ENCODE results near the gene XKR7. TPM values are rescaled to one million over a fixed set of nuclear protein-coding genes. Genes with fewer than 3 reads are reported as not detected.

The XKR7 gene
- total and polyA plus RNA-seq, 2 donors (not counting 3 experiments of a cell fraction or from before 2014, with no cell fraction given), result 0.04 TPM; not detected in 1

GRCh38 chr20:31930779-31931178, 37.2 kb upstream of the XKR7 start:
- H3K27ac ChIP-seq (ENCODE audit: insufficient read depth, low read depth, low read length), result no peak overlapping the region
- H3K36me3 ChIP-seq (ENCODE audit: control insufficient read depth in 2 of 2, extremely low read depth in 1 of 2, insufficient read depth in 2 of 2, low read length in 2 of 2), result no peaks in the 10 kb centered on the region
- BruUV-seq (replicated peaks), result no TSS peak
- H3K4me3 ChIP-seq (replicated peaks in 1 of 3; ENCODE audit: insufficient read depth in 1 of 3, low read depth in 1 of 3, low read length in 3 of 3), result no peak overlapping the region
- H3K9me3 ChIP-seq (replicated peaks; ENCODE audit: control insufficient read depth, insufficient read depth, low read length), result no peaks in the 10 kb centered on the region
- no peaks in the 10 kb centered on the region for H3K79me2 ChIP-seq (ENCODE audit: control insufficient read depth, insufficient read depth, low read length)
- no peak overlapping the region for H3K9ac ChIP-seq (replicated peaks; ENCODE audit: extremely low read depth, insufficient read depth, low read length)
- TF ChIP-seq POLR2AphosphoS5 (IDR thresholded peaks at IDR 0.05; ENCODE audit: insufficient read depth, low read depth, low read length) (no peak), GATA2 (IDR thresholded peaks at IDR 0.05; ENCODE audit: insufficient read depth, insufficient read length, low read depth, low read length) (no peak), FOS (IDR thresholded peaks at IDR 0.05; ENCODE audit: borderline replicate concordance, insufficient read depth, low read length) (no peak), CTCF (IDR thresholded peaks at IDR 0.05; ENCODE audit: extremely low read depth in 1 of 2, insufficient read depth in 1 of 2, low read depth in 1 of 2, low read length in 2 of 2) (no peak), MYC (IDR thresholded peaks at IDR 0.05; ENCODE audit: low read depth, low read length) (no peak), MAX (IDR thresholded peaks at IDR 0.05; ENCODE audit: insufficient read depth, insufficient read length) (no peak), EZH2 (IDR thresholded peaks at IDR 0.05; ENCODE audit: borderline replicate concordance, low read depth, low read length, severe bottlenecking) (no peak), POLR2A (IDR thresholded peaks at IDR 0.05; ENCODE audit: low read depth, low read length) (no peak), JUN (IDR thresholded peaks at IDR 0.05; ENCODE audit: borderline replicate concordance, insufficient read depth, insufficient read length, low read depth) (no peak)
- CTCF ChIA-PET, result interaction anchor here (0.7 to 1.5 kb wide), 3 partner anchors 21 to 55 kb away, joined by 3 to 8 read pairs (median 3); partner anchors contain the start of gene PDRG1
- no peaks in the 10 kb centered on the region for H3K9me1 ChIP-seq (replicated peaks; ENCODE audit: control insufficient read depth, extremely low read depth, insufficient read depth, low read length)
- no peaks in the 10 kb centered on the region for H4K20me1 ChIP-seq (replicated peaks; ENCODE audit: control insufficient read depth, extremely low read depth, insufficient read depth, low read length)
- H2AFZ ChIP-seq (ENCODE audit: low read depth, low read length), result no peak overlapping the region
- no peak for FAIRE-seq
- no peak overlapping the region for H3K4me2 ChIP-seq (ENCODE audit: insufficient read depth, low read length)
- no peaks in the 10 kb centered on the region for H3K4me1 ChIP-seq (ENCODE audit: control insufficient read depth, extremely low read depth, insufficient read depth, low read length)
- H3K27me3 ChIP-seq (ENCODE audit: control insufficient read depth in 2 of 2, insufficient read depth in 2 of 2, low read length in 2 of 2), result peaks cover 6 to 7% of the 10 kb centered on the region in 2 experiments
- dilution Hi-C loops (cut with MboI; ENCODE audit: extremely low pct_ligation_motif_present, low sequenced_read_pairs), result no loop called here
- POLR2A ChIA-PET, result interaction anchor here (0.7 kb wide), 1 partner anchor 51 kb away, joined by 9 read pairs; no protein-coding TSS in a partner anchor
- intact Hi-C loops (cut with micrococcal nuclease), result no loop called here
- DNase-seq (ENCODE audit: low read depth, low spot score), result no peak
